HEK293T (cell line): ENCODE measurements around the gene CSNK1E.

Experiments
- CTCF ChIA-PET: fragments of 350-600 bp; formaldehyde crosslinking; extraction: SDS; loops from one replicate; lab custom pipeline; 2021; ENCODE audit warnings: antibody characterized with exemption, inconsistent platforms; lab: Yijun Ruan, JAX
- POLR2A ChIA-PET: fragments of 350-600 bp; formaldehyde crosslinking; extraction: SDS; loops from one replicate; lab custom pipeline; 2020; ENCODE audit warnings: antibody characterized with exemption, inconsistent platforms; lab: Yijun Ruan, JAX
- DNase-seq: peaks from one replicate; pipeline ENCODE4 v3.0.0; 2012; ENCODE audit warnings: mixed read lengths; ENCODE audit errors: extremely low spot score
- ARNT ChIP-seq: fragments of 450-650 bp; IDR thresholded peaks from 2 replicates; pipeline ENCODE4 v1.6.1; 2017; ENCODE audit warnings: mild to moderate bottlenecking
- BHLHE40 ChIP-seq: fragments of 450-650 bp; IDR thresholded peaks from 2 replicates; pipeline ENCODE4 v1.6.1; 2016; ENCODE audit warnings: mild to moderate bottlenecking, moderate library complexity, borderline replicate concordance
- CTBP1 ChIP-seq: fragments of 450-650 bp; IDR thresholded peaks from 2 replicates; pipeline ENCODE4 v1.6.1; 2016; ENCODE audit warnings: borderline replicate concordance
- ELF4 ChIP-seq: fragments of 450-650 bp; IDR thresholded peaks from 2 replicates; pipeline ENCODE4 v1.6.1; 2017; ENCODE audit warnings: antibody characterized with exemption
- FOXA1 ChIP-seq: fragments of 450-650 bp; IDR thresholded peaks from 2 replicates; pipeline ENCODE4 v1.6.1; 2016; ENCODE audit warnings: mild to moderate bottlenecking
- FOXK2 ChIP-seq: fragments of 450-650 bp; IDR thresholded peaks from 2 replicates; pipeline ENCODE4 v1.6.1; 2016; ENCODE audit warnings: mild to moderate bottlenecking
- FOXM1 ChIP-seq: fragments of 450-650 bp; IDR thresholded peaks from 2 replicates; pipeline ENCODE4 v1.6.1; 2017; ENCODE audit warnings: mild to moderate bottlenecking, borderline replicate concordance
- HDGF ChIP-seq: fragments of 450-650 bp; IDR thresholded peaks from 2 replicates; pipeline ENCODE4 v1.6.1; 2017; ENCODE audit warnings: antibody characterized with exemption, borderline replicate concordance
- L3MBTL2 ChIP-seq: fragments of 450-650 bp; conservative IDR thresholded peaks from 2 replicates; pipeline ENCODE4 v1.6.1; 2016; ENCODE audit warnings: mild to moderate bottlenecking
- LEF1 ChIP-seq: fragments of 450-650 bp; IDR thresholded peaks from 2 replicates; pipeline ENCODE4 v1.6.1; 2017; ENCODE audit warnings: mild to moderate bottlenecking, borderline replicate concordance
- NFRKB ChIP-seq: fragments of 450-650 bp; IDR thresholded peaks from 2 replicates; pipeline ENCODE4 v1.6.1; 2016; ENCODE audit warnings: mild to moderate bottlenecking, moderate library complexity
- SP1 ChIP-seq: fragments of 450-650 bp; IDR thresholded peaks from 2 replicates; pipeline ENCODE4 v1.6.1; 2017
- SUZ12 ChIP-seq: fragments of 450-650 bp; IDR thresholded peaks from 2 replicates; pipeline ENCODE4 v1.6.1; 2016; ENCODE audit warnings: mild to moderate bottlenecking
- TARDBP ChIP-seq: fragments of 450-650 bp; IDR thresholded peaks from 2 replicates; pipeline ENCODE4 v1.6.1; 2016
- ZNF384 ChIP-seq: fragments of 450-650 bp; IDR thresholded peaks from 2 replicates; pipeline ENCODE4 v1.6.1; 2016
- TF ChIP-seq, protein P1 (sequence below): fragments of 450-650 bp; IDR thresholded peaks from 2 replicates; pipeline ENCODE4 v1.6.1; 2016

Gene CSNK1E

DNA sequence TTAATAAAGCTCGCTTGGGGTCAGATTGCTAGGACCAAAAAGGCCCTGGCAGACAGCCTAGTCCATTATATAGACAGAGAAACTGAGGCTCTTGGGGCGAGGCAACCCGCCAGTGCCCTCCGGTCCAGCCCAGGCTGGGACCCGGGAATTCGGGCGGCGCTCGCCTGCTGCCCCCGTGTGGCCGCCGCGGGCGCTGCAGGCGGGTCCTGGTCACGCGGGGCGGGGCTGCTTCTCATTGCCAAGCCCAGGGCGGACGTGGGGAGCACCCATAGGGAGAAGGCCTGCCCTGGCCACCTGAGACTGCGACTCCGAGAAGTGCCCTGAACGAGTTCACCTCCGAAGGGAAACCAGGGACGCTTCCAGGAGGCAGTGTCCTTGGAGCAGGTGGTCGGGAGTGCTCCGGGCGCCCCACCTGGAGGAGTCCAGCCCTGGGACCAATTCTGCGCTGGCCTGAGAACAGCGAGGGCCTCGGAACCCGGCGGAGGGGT lies 36.0 kb upstream of the CSNK1E start:
- ChIA-PET CTCF (interaction anchor here (0.6 to 1.0 kb wide), 2 partner anchors 28 to 63 kb away, joined by 3 read pairs; no protein-coding TSS in a partner anchor), POLR2A (no interaction called here)
- TF ChIP-seq ARNT, result no peak
- TF ChIP-seq, protein P1, sequence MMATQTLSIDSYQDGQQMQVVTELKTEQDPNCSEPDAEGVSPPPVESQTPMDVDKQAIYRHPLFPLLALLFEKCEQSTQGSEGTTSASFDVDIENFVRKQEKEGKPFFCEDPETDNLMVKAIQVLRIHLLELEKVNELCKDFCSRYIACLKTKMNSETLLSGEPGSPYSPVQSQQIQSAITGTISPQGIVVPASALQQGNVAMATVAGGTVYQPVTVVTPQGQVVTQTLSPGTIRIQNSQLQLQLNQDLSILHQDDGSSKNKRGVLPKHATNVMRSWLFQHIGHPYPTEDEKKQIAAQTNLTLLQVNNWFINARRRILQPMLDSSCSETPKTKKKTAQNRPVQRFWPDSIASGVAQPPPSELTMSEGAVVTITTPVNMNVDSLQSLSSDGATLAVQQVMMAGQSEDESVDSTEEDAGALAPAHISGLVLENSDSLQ, result no peak
- peak; percentile 61; the same call in 1 of the 2 replicates for TF ChIP-seq FOXM1
- no peak for TF ChIP-seq BHLHE40
- TF ChIP-seq FOXA1, result no peak
- TF ChIP-seq SP1, result no peak
- no peak for TF ChIP-seq ELF4
- TF ChIP-seq LEF1, result no peak
- TF ChIP-seq CTBP1, result no peak
- 0 out of 2 replicates have a peak, but pooled peaks have one; percentile 59 for TF ChIP-seq HDGF
- no peak for TF ChIP-seq L3MBTL2
- no peak for TF ChIP-seq SUZ12
- no peak for TF ChIP-seq TARDBP
- TF ChIP-seq FOXK2, result no peak
- peak; percentile 99 for DNase-seq

DNA sequence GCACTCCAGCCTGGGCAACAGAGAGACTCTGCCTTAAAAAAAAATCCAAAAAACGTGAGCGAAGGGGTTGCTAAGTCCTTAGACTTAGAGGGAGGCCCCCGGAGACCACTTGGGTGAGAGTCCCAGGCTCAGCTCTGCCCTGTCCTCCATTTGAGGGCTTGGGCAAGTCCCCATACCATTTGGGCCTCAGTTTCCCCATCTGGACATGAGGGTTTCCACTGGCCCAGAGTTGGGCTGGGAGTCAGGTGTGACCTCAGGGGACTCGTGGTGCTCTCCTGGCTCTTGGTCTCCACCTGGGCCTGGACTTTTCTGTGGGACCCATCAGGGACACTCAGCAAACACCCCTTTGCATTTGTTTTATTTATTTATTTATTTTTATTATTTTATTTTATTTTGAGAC lies 35.2 kb upstream of the CSNK1E start:
- ChIA-PET POLR2A (no interaction called here), CTCF (interaction anchor here (0.6 kb wide), 1 partner anchor 15 kb away, joined by 4 read pairs; no protein-coding TSS in a partner anchor)
- TF ChIP-seq BHLHE40, result no peak
- no peak for TF ChIP-seq FOXA1
- TF ChIP-seq HDGF, result no peak
- DNase-seq, result no peak

DNA sequence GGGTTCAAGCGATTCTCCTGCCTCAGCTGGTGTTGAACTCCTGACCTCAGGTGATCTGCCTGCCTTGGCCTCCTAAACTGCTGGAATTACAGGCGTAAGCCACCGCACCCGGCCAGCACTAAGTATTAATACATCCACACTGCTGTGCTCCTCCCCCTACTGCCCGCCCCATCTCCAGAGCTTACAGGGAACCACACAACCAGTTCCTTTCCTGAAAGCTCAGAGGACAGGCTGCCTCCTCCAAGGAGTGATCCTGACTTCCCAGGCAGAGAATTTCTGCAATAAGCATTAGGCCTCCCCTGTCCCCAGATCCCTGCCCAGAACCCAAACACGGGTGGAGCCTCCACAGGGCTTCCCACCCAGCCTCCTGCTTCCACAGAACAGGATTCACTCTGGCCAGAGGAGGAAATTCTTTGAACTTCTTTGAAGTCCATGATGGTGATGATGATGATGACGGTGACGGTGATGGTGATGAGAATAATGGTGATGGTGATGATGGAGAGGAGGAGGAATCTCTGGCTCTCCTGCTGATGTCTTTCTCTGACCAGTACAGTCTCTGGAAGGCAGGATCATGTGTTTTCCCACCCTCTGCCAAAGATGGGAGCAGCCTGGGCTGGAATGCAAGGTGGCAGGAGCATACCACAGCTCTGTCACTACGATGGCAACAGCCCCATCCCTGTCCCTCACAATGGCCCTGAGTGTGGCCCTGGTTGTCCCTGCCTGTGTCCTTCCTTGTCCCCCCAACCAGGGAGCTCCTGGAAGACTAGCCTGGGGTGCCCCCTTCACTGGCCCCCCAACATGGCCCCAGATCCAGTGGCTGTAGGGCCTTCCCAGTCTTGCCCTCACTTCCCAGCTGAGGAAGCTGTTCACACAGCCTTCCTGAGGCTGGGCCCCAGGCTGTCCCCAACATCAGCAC lies 33.5 kb upstream of the CSNK1E start:
- DNase-seq, result no peak
- ChIA-PET CTCF (no interaction called here), POLR2A (interaction anchor here (0.7 to 1.0 kb wide), 2 partner anchors 38 to 48 kb away, joined by 3 read pairs; no protein-coding TSS in a partner anchor)
- TF ChIP-seq FOXA1 (no peak), LEF1 (no peak), BHLHE40 (no peak), L3MBTL2 (no peak), CTBP1 (no peak), ARNT (no peak)

DNA sequence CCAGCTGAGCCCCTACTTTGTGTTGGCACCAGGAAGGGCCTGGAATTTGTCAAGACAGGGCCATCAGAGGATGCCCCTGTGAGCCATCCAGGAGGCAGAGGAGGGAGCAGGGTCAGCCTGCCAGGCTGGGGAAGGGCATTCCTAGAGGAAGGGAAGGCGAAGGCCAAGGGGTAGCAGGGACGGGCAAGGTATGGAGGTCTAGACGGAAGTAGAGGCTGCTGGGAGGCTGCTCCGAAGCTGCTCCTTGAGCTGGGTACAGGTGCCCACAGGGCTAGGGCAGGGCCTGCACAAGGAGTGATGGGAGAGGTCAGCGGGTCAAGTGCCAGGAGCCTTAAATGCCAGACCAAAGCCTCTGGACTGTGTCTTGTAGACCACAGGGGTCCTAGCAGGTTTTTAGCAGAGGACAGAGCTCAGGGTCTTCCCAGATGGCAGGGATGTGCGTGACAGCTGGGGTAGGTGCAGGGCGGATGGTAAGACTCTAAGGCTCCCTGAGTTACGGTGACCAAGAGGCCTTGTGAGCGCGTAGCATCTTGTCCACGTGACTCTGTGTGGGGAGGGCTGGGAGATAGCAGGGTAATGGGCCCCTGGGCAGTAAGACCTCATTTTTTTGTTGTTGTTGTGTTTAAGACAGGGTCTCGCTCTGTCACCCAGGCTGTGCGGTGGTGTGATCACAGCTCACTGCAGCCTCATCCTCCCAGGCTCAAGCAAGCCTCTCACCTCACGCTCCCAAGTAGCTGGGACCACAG lies 31.7 kb upstream of the CSNK1E start:
- POLR2A ChIA-PET, result interaction anchor here (0.9 to 1.3 kb wide), 2 partner anchors 31 to 34 kb away, joined by 3 to 4 read pairs; no protein-coding TSS in a partner anchor
- TF ChIP-seq FOXA1 (no peak), L3MBTL2 (no peak), LEF1 (no peak), ZNF384 (no peak)
- CTCF ChIA-PET, result no interaction called here
- DNase-seq, result no peak

DNA sequence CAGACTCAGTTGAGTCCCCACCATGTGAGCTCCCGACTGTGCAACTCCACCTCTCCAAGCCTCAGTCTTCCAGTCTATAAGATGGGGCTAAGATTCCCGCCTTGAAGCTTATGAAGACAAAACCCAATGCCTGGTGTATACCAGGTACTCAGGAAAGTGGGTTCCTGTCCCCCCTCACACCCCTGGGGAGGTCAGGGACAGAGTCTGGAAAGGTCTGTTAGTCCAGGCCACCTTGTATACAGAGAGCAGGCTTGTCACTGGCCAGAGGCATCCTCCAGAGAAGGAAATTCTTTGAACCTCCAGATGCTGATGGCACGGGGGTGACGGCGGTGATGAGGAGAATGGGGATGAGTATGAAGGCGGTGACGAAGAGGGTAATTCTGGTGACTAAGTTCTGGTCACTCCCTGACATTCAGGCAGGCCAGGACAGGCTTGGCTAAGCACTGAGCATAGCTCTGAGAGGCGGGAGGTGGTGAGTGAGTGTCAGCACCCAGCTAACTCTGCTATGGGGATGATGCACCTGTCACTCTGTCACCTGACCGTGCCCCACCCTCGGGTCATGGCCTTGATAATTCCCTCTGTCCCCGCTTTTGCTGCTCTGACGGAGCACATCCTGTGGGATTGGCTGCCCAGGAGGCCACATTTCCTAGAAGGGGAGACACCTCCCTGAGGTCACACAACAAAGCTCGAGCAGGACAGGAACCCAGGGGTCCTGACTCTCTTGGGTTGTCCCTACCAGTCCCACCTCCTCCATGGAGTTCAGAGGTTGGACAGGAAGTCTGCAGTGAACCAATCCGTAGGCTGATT lies 30.9 kb upstream of the CSNK1E start:
- ChIA-PET POLR2A (interaction anchor here (0.9 kb wide), 1 partner anchor 33 kb away, joined by 3 read pairs; no protein-coding TSS in a partner anchor), CTCF (no interaction called here)
- DNase-seq, result no peak
- TF ChIP-seq NFRKB, result no peak
- TF ChIP-seq FOXA1, result no peak
- TF ChIP-seq LEF1, result no peak
- TF ChIP-seq, protein P1, result no peak
- no peak for TF ChIP-seq ARNT
- TF ChIP-seq FOXK2, result no peak
- TF ChIP-seq HDGF, result no peak

DNA sequence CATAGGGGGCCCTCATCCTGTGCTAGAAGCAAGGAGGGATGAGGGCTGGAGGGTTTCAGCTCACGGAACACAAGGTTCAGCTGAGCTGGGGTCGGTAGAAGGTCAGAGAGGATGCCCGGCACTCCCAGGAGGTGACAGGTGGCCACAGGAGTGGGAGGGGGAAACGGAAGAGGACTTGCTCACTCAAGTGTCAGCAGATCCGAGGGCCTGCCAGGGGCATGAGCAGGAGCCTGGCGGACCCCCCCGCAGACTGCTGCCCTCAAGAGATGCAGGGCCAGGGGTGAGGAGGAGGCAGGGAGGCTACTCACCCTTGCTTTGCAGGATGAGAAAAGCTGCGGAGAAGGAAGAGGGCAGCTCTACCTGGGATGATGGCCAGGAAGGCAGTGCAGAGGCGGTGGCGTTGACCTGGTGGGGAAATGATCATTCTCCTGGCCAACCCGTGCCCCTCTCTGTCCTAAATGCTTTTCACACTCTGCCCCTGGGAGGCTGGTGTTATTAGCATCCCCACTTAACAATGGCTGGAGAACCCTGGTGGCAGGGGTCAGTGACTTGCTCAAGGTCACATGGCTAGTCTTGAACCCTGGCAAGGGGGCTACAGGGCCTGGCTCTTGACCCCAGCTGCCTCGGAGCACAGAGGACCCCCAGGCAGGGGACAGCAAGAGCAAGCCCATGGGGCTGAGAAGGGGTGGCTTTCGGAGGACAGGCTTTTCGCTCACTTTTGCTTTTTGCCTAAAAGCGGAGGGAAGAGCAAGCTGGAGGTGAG lies 30.1 kb upstream of the CSNK1E start:
- DNase-seq, result no peak
- TF ChIP-seq HDGF, result no peak
- no peak for TF ChIP-seq ELF4
- no peak for TF ChIP-seq NFRKB
- ChIA-PET CTCF (no interaction called here), POLR2A (interaction anchor here (1.1 kb wide), 1 partner anchor 57 kb away, joined by 3 read pairs; no protein-coding TSS in a partner anchor)
